HUES6 (cell line): ENCODE measurements around the gene PUS1.
A peak's percentile ranks its signal among the peaks of the same experiment; 100 is the strongest.

Experiments used
- H3K27ac ChIP-seq: 2 replicates; pipeline ENCODE4 v1.7.0; 2013; ENCODE audit warnings: low read depth, mild to moderate bottlenecking, low read length, inconsistent platforms
- H3K27me3 ChIP-seq: 2 replicates; pipeline ENCODE4 v1.6.1; 2013; ENCODE audit warnings: low read length; ENCODE audit not compliant: control insufficient read depth, insufficient read depth
- H3K36me3 ChIP-seq: 2 replicates; pipeline ENCODE4 v1.6.1; 2013; ENCODE audit warnings: low read length; ENCODE audit not compliant: control insufficient read depth, insufficient read depth
- H3K4me1 ChIP-seq: 2 replicates; pipeline ENCODE4 v1.6.1; 2013; ENCODE audit warnings: low read length; ENCODE audit not compliant: control insufficient read depth, insufficient read depth
- H3K4me3 ChIP-seq: 2 replicates; pipeline ENCODE4 v1.5.1; 2013; ENCODE audit warnings: low read depth, low read length
- H3K9ac ChIP-seq: one replicate; pipeline ENCODE4 v1.6.1; 2013; ENCODE audit warnings: mild to moderate bottlenecking, low read length
- H3K9me3 ChIP-seq: 2 replicates; pipeline ENCODE4 v1.6.1; 2013; ENCODE audit warnings: low read depth, low read length; ENCODE audit not compliant: control insufficient read depth, insufficient read depth

The PUS1 gene

GRCh38 chr12:131903270-131904255, 25.5 kb upstream of the PUS1 start:
- H3K9ac ChIP-seq, result no peak overlapping the region
- no peaks in the 10 kb centered on the region for H3K9me3 ChIP-seq
- no peak overlapping the region for H3K4me3 ChIP-seq
- no peak overlapping the region for H3K27ac ChIP-seq
- H3K4me1 ChIP-seq, result peaks cover 5% of the 10 kb centered on the region; the same call in 1 of the 2 replicates
- no peaks in the 10 kb centered on the region for H3K27me3 ChIP-seq
- peaks cover 19% of the 10 kb centered on the region for H3K36me3 ChIP-seq

- Histone ChIP-seq H3K9ac (no peak overlapping the region), H3K9me3 (no peaks in the 10 kb centered on the region), H3K36me3 (peaks cover 23% of the 10 kb centered on the region), H3K4me1 (peaks cover 5% of the 10 kb centered on the region; the same call in 1 of the 2 replicates), H3K27me3 (no peaks in the 10 kb centered on the region), H3K4me3 (no peak overlapping the region), H3K27ac (no peak overlapping the region)
Observed at GRCh38 chr12:131904346-131904745, 24.7 kb upstream of the PUS1 start.

GRCh38 chr12:131905081-131905629, 23.9 kb upstream of the PUS1 start:
- peaks cover 5% of the 10 kb centered on the region; the same call in 1 of the 2 replicates for H3K4me1 ChIP-seq
- no peak overlapping the region for H3K4me3 ChIP-seq
- no peaks in the 10 kb centered on the region for H3K27me3 ChIP-seq
- no peak overlapping the region for H3K9ac ChIP-seq
- H3K9me3 ChIP-seq, result no peaks in the 10 kb centered on the region
- H3K36me3 ChIP-seq, result peaks cover 31% of the 10 kb centered on the region
- peak overlapping the region; percentile 26; the same call in 1 of the 2 replicates for H3K27ac ChIP-seq

GRCh38 chr12:131905630-131906091, 23.4 kb upstream of the PUS1 start:
- peaks cover 33% of the 10 kb centered on the region for H3K36me3 ChIP-seq
- H3K27ac ChIP-seq, result peak overlapping the region; percentile 26; the same call in 1 of the 2 replicates
- H3K9me3 ChIP-seq, result no peaks in the 10 kb centered on the region
- no peak overlapping the region for H3K9ac ChIP-seq
- no peaks in the 10 kb centered on the region for H3K27me3 ChIP-seq
- H3K4me1 ChIP-seq, result peaks cover 5% of the 10 kb centered on the region; the same call in 1 of the 2 replicates
- H3K4me3 ChIP-seq, result no peak overlapping the region

GRCh38 chr12:131907379-131908091, 21.5 kb upstream of the PUS1 start:
- Histone ChIP-seq H3K4me1 (no peaks in the 10 kb centered on the region), H3K36me3 (peaks cover 52% of the 10 kb centered on the region), H3K9me3 (no peaks in the 10 kb centered on the region), H3K27ac (no peak overlapping the region), H3K4me3 (no peak overlapping the region), H3K9ac (no peak overlapping the region), H3K27me3 (no peaks in the 10 kb centered on the region)

GRCh38 chr12:131908092-131909080, 20.7 kb upstream of the PUS1 start:
- Histone ChIP-seq H3K4me1 (no peaks in the 10 kb centered on the region), H3K4me3 (no peak overlapping the region), H3K27ac (no peak overlapping the region), H3K27me3 (no peaks in the 10 kb centered on the region), H3K36me3 (peaks cover 58% of the 10 kb centered on the region), H3K9ac (no peak overlapping the region), H3K9me3 (no peaks in the 10 kb centered on the region)

- H3K36me3 ChIP-seq, result peaks cover 65% of the 10 kb centered on the region
- no peak overlapping the region for H3K27ac ChIP-seq
- H3K9ac ChIP-seq, result no peak overlapping the region
- no peaks in the 10 kb centered on the region for H3K9me3 ChIP-seq
- no peaks in the 10 kb centered on the region for H3K27me3 ChIP-seq
- no peak overlapping the region for H3K4me3 ChIP-seq
- H3K4me1 ChIP-seq, result no peaks in the 10 kb centered on the region
Observed at GRCh38 chr12:131909081-131909751, 19.9 kb upstream of the PUS1 start.

- H3K9me3 ChIP-seq, result no peaks in the 10 kb centered on the region
- H3K4me3 ChIP-seq, result no peak overlapping the region
- H3K27me3 ChIP-seq, result no peaks in the 10 kb centered on the region
- H3K27ac ChIP-seq, result no peak overlapping the region
- no peak overlapping the region for H3K9ac ChIP-seq
- peaks cover 71% of the 10 kb centered on the region for H3K36me3 ChIP-seq
- H3K4me1 ChIP-seq, result no peaks in the 10 kb centered on the region
Observed at GRCh38 chr12:131909752-131910219, 19.3 kb upstream of the PUS1 start.

GRCh38 chr12:131910302-131911027, 18.6 kb upstream of the PUS1 start:
- Histone ChIP-seq H3K27ac (no peak overlapping the region), H3K4me1 (no peaks in the 10 kb centered on the region), H3K27me3 (no peaks in the 10 kb centered on the region), H3K9ac (no peak overlapping the region), H3K4me3 (no peak overlapping the region), H3K36me3 (peaks cover 77% of the 10 kb centered on the region), H3K9me3 (no peaks in the 10 kb centered on the region)
